GM19452 (cell line): ENCODE data around the gene CYSTM1.

Experiments used
- ATAC-seq: cut with Tn5 transposase; IDR thresholded peaks from one replicate; pipeline ENCODE4 v1.9.1; 2021; ENCODE audit not compliant: unreplicated experiment

Gene CYSTM1

GRCh38 chr5:140252470-140253126 lies 77.6 kb downstream of the CYSTM1 start:
- ATAC-seq = no peak

- ATAC-seq = no peak
These were observed 79.0 kb downstream of the CYSTM1 start for GRCh38 chr5:140253985-140254384.

- no peak for ATAC-seq
These were observed 80.6 kb downstream of the CYSTM1 start for GRCh38 chr5:140255460-140256157.

GRCh38 chr5:140256726-140257125 lies 81.7 kb downstream of the CYSTM1 start:
- no peak for ATAC-seq

- no peak for ATAC-seq
These were observed 83.0 kb downstream of the CYSTM1 start for GRCh38 chr5:140258016-140258415.

- no peak for ATAC-seq
These were observed 83.9 kb downstream of the CYSTM1 start for GRCh38 chr5:140258873-140259272.

- ATAC-seq = no peak
These were observed 84.5 kb downstream of the CYSTM1 start for GRCh38 chr5:140259500-140259899.

GRCh38 chr5:140260089-140260656 lies 85.2 kb downstream of the CYSTM1 start:
- no peak for ATAC-seq

GRCh38 chr5:140261403-140262171 lies 86.6 kb downstream of the CYSTM1 start:
- ATAC-seq = no peak

GRCh38 chr5:140262221-140262620 lies 87.2 kb downstream of the CYSTM1 start:
- ATAC-seq = no peak

GRCh38 chr5:140262839-140263238 lies 87.9 kb downstream of the CYSTM1 start:
- no peak for ATAC-seq

GRCh38 chr5:140265845-140266244 lies 90.9 kb downstream of the CYSTM1 start:
- ATAC-seq = no peak

- ATAC-seq = no peak
These were observed 91.6 kb downstream of the CYSTM1 start for GRCh38 chr5:140266471-140267200.

- no peak for ATAC-seq
These were observed 92.2 kb downstream of the CYSTM1 start for GRCh38 chr5:140267201-140267540.

GRCh38 chr5:140267559-140268018 lies 92.6 kb downstream of the CYSTM1 start:
- no peak for ATAC-seq

- ATAC-seq = no peak
These were observed 95.0 kb downstream of the CYSTM1 start for GRCh38 chr5:140270008-140270407.

GRCh38 chr5:140273401-140273877 lies 98.5 kb downstream of the CYSTM1 start:
- no peak for ATAC-seq

- ATAC-seq = no peak
These were observed 100.8 kb downstream of the CYSTM1 start for GRCh38 chr5:140275837-140276236.

GRCh38 chr5:140282266-140282665 lies 107.3 kb downstream of the CYSTM1 start:
- ATAC-seq = no peak

GRCh38 chr5:140284013-140284412 lies 109.0 kb downstream of the CYSTM1 start:
- no peak for ATAC-seq

GRCh38 chr5:140286424-140286823 lies 111.4 kb downstream of the CYSTM1 start:
- no peak for ATAC-seq
